Testis (tissue), 2 donors: ENCODE measurements around the gene TLE1.

Experiments used
- CTCF ChIP-seq, 3 experiments: fragments of 450-650 bp in 2 of 3; fragments of 200-600 bp in 1 of 3; sonication (generic) in 1 of 3; IDR thresholded peaks; one replicate each; pipeline ENCODE4 v1.5.1; 2016 to 2019; ENCODE audit warnings: antibody characterized with exemption in 3 of 3, mild to moderate bottlenecking in 2 of 3, moderate library complexity in 1 of 3
- POLR2A ChIP-seq: fragments of 450-650 bp; IDR thresholded peaks from one replicate; pipeline ENCODE4 v1.6.1; 2017; ENCODE audit warnings: antibody characterized with exemption, mild to moderate bottlenecking, moderate library complexity

GRCh38 chr9:81680006-81680405 lies 9.3 kb downstream of the TLE1 start:
- TF ChIP-seq CTCF (IDR thresholded peaks at IDR 0.05) (no peak), POLR2A (no peak)
